Keratinocyte (primary cell): ENCODE measurements around the gene DNASE1L3. TPM values are rescaled to one million over a fixed set of nuclear protein-coding genes. Genes with fewer than 3 reads are reported as not detected.

Experiments
- DNase-seq: peaks from one replicate; pipeline ENCODE4 v3.0.0-alpha.2; 2011; ENCODE audit warnings: low read depth, missing footprints, low spot score
- FAIRE-seq: peaks from 2 replicates; lab custom pipeline; 2011; peaks lifted over from hg19 to GRCh38; lab: Jason Lieb, UNC
- H2AFZ ChIP-seq: 2 replicates; pipeline ENCODE4 v1.6.0; 2012; ENCODE audit warnings: low read length, control low read depth, inconsistent platforms; ENCODE audit not compliant: control insufficient read depth
- H3K27ac ChIP-seq: 2 replicates; pipeline ENCODE4 v1.5.1; 2011; ENCODE audit warnings: low read length; ENCODE audit not compliant: control insufficient read depth, insufficient read depth
- H3K27me3 ChIP-seq: 3 replicates; pipeline ENCODE4 v1.6.0; 2011; ENCODE audit warnings: low read length; ENCODE audit not compliant: control insufficient read depth, insufficient read depth; ENCODE audit errors: extremely low read depth
- H3K36me3 ChIP-seq, 2 experiments: 2 replicates in 1 of 2; 3 replicates in 1 of 2; pipeline ENCODE4 v1.5.1; 2011; ENCODE audit warnings: low read length in 2 of 2, mild to moderate bottlenecking in 1 of 2; ENCODE audit not compliant: control insufficient read depth in 2 of 2, insufficient read depth in 2 of 2; ENCODE audit errors: extremely low read depth in 1 of 2
- H3K4me1 ChIP-seq: 3 replicates; pipeline ENCODE4 v1.5.1; 2011; ENCODE audit warnings: low read length; ENCODE audit not compliant: control insufficient read depth, insufficient read depth; ENCODE audit errors: extremely low read depth
- H3K4me2 ChIP-seq: 3 replicates; pipeline ENCODE4 v1.6.0; 2011; ENCODE audit warnings: low read depth, low read length; ENCODE audit not compliant: control insufficient read depth, insufficient read depth; ENCODE audit errors: extremely low read depth
- H3K4me3 ChIP-seq, 3 experiments: fragments of 200-600 bp in 1 of 3; sonication (generic) in 1 of 3; 2 replicates in 2 of 3; 3 replicates in 1 of 3; pipeline ENCODE4 v1.5.1; 2011 to 2016; ENCODE audit warnings: low read length in 3 of 3, mild to moderate bottlenecking in 3 of 3, control low read depth in 2 of 3, inconsistent platforms in 1 of 3, low read depth in 1 of 3, mixed read lengths in 1 of 3, mixed run types in 1 of 3, moderate library complexity in 1 of 3; ENCODE audit not compliant: control insufficient read depth in 2 of 3, insufficient read depth in 2 of 3; ENCODE audit errors: extremely low read depth in 1 of 3
- H3K79me2 ChIP-seq: 2 replicates; pipeline ENCODE4 v1.6.0; 2012; ENCODE audit warnings: low read length; ENCODE audit not compliant: control insufficient read depth, insufficient read depth
- H3K9ac ChIP-seq: 3 replicates; pipeline ENCODE4 v1.6.0; 2011; ENCODE audit warnings: low read length; ENCODE audit not compliant: control insufficient read depth, insufficient read depth; ENCODE audit errors: extremely low read depth
- H3K9me1 ChIP-seq: 3 replicates; pipeline ENCODE4 v1.6.0; 2011; ENCODE audit warnings: low read length; ENCODE audit not compliant: control insufficient read depth, insufficient read depth; ENCODE audit errors: extremely low read depth
- H3K9me3 ChIP-seq: 2 replicates; pipeline ENCODE4 v1.5.1; 2012; ENCODE audit warnings: low read depth, low read length; ENCODE audit not compliant: control insufficient read depth
- H4K20me1 ChIP-seq: 3 replicates; pipeline ENCODE4 v1.6.0; 2011; ENCODE audit warnings: low read length; ENCODE audit not compliant: control insufficient read depth, insufficient read depth; ENCODE audit errors: extremely low read depth
- EZH2 ChIP-seq: IDR thresholded peaks from one replicate; pipeline ENCODE4 v1.6.1; 2012; ENCODE audit warnings: inconsistent platforms, mild to moderate bottlenecking, low read length, moderate library complexity
- dilution Hi-C: fragments of 300-500 bp; cut with MboI; formaldehyde crosslinking; loops from one replicate; pipeline ENCODE4 v1.7.0; 2020; ENCODE audit warnings: low sequenced_read_pairs; ENCODE audit not compliant: extremely low pct_ligation_motif_present
- polyA plus RNA-seq, 5 experiments: library from polyadenylated mRNA; depleted of rRNA in 3 of 5; stranded (reverse) in 3 of 5; stranded (forward) in 1 of 5; unstranded in 1 of 5; fragments of >200 nt; gene quantifications; 1 replicate in 1 of 5; 2 replicates in 3 of 5; 3 replicates in 1 of 5; pipeline versions ENCODE4 v1.2.1 to v1.2.3, GENCODE V29; 2011 to 2012; ENCODE audit warnings: missing spikeins in 2 of 5, low read depth in 1 of 5, low replicate concordance in 1 of 5
- TF ChIP-seq, protein P1 (sequence below), 3 experiments: IDR thresholded peaks in 1 of 3; conservative IDR thresholded peaks in 1 of 3; optimal IDR thresholded peaks in 1 of 3; 2 replicates in 2 of 3; 3 replicates in 1 of 3; pipeline versions ENCODE3 to v1.5.1; 2011; ENCODE audit warnings: low read length in 3 of 3, mild to moderate bottlenecking in 3 of 3, moderate library complexity in 2 of 3, control low read depth in 1 of 3, inconsistent platforms in 1 of 3; ENCODE audit not compliant: insufficient read depth in 2 of 3; ENCODE audit errors: extremely low read depth in 1 of 3

The DNASE1L3 gene
- polyA plus RNA-seq, 1 donor (not counting 4 experiments of a cell fraction or from before 2014, with no cell fraction given), result 1.9 TPM

GRCh38 chr3:58171126-58171525 lies 39.6 kb downstream of the DNASE1L3 start:
- no peak for FAIRE-seq
- TF ChIP-seq, protein P1, sequence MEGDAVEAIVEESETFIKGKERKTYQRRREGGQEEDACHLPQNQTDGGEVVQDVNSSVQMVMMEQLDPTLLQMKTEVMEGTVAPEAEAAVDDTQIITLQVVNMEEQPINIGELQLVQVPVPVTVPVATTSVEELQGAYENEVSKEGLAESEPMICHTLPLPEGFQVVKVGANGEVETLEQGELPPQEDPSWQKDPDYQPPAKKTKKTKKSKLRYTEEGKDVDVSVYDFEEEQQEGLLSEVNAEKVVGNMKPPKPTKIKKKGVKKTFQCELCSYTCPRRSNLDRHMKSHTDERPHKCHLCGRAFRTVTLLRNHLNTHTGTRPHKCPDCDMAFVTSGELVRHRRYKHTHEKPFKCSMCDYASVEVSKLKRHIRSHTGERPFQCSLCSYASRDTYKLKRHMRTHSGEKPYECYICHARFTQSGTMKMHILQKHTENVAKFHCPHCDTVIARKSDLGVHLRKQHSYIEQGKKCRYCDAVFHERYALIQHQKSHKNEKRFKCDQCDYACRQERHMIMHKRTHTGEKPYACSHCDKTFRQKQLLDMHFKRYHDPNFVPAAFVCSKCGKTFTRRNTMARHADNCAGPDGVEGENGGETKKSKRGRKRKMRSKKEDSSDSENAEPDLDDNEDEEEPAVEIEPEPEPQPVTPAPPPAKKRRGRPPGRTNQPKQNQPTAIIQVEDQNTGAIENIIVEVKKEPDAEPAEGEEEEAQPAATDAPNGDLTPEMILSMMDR (optimal IDR thresholded peaks at IDR 0.05 in 1 of 3, IDR thresholded peaks at IDR 0.05 in 1 of 3, conservative IDR thresholded peaks at IDR 0.05 in 1 of 3; ENCODE audit: extremely low read depth in 1 of 3, insufficient read depth in 2 of 3, low read length in 3 of 3), result no peak
- TF ChIP-seq EZH2, result no peak
- Histone ChIP-seq H3K9me1 (peaks cover 4% of the 10 kb centered on the region), H3K27ac (no peak overlapping the region), H4K20me1 (peaks cover 21% of the 10 kb centered on the region), H3K27me3 (no peaks in the 10 kb centered on the region), H3K79me2 (no peaks in the 10 kb centered on the region), H3K4me1 (peaks cover 24% of the 10 kb centered on the region), H3K4me3 (no peak overlapping the region), H3K9me3 (no peaks in the 10 kb centered on the region), H3K9ac (no peak overlapping the region), H3K4me2 (no peak overlapping the region), H3K36me3 (peaks cover 42 to 50% of the 10 kb centered on the region in 2 experiments), H2AFZ (no peak overlapping the region)
- DNase-seq, result no peak
- dilution Hi-C loops, result no loop called here

DNA sequence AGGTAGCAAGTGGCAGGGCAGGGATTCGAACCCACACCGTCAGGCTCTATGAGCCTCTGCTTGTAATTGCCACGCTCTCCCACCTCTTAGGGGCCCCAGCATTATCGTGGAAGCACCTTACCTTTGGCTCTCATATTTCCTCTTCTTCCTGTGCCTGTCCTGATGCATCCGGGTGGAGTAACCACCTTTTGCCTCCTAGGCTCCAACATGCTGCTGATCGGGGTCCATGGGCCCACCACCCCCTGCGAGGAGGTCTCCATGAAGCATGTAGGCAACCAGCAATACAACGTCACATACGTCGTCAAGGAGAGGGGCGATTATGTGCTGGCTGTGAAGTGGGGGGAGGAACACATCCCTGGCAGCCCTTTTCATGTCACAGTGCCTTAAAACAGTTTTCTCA lies 40.4 kb downstream of the DNASE1L3 start:
- Histone ChIP-seq H3K27ac (no peak overlapping the region), H3K27me3 (no peaks in the 10 kb centered on the region), H3K4me2 (no peak overlapping the region), H3K4me3 (no peak overlapping the region), H4K20me1 (peaks cover 21% of the 10 kb centered on the region), H3K9ac (no peak overlapping the region), H3K36me3 (peaks cover 45 to 54% of the 10 kb centered on the region in 2 experiments), H3K79me2 (no peaks in the 10 kb centered on the region), H3K4me1 (peaks cover 17% of the 10 kb centered on the region), H3K9me3 (no peaks in the 10 kb centered on the region), H2AFZ (no peak overlapping the region), H3K9me1 (peaks cover 4% of the 10 kb centered on the region)
- TF ChIP-seq, protein P1 (optimal IDR thresholded peaks at IDR 0.05 in 1 of 3, IDR thresholded peaks at IDR 0.05 in 1 of 3, conservative IDR thresholded peaks at IDR 0.05 in 1 of 3; ENCODE audit: extremely low read depth in 1 of 3, insufficient read depth in 2 of 3, low read length in 3 of 3), result no peak
- TF ChIP-seq EZH2, result no peak
- DNase-seq (no peak), FAIRE-seq (no peak)
- dilution Hi-C loops, result no loop called here
